ENCODE data around the gene RAD51B.

RAD51B gene

GRCh38 chr14:68690089-68690958, 870.7 kb downstream of the RAD51B start:
- no peak for TF ChIP-seq CTCF (IDR thresholded peaks at IDR 0.05; ENCODE audit: low read depth, low read length, missing control alignments)
- no peak for DNase-seq (ENCODE audit: low read depth)
- no peak overlapping the region for H3K4me3 ChIP-seq (ENCODE audit: low read depth, low read length)

GRCh38 chr14:68691031-68691791, 871.6 kb downstream of the RAD51B start:
- H3K4me3 ChIP-seq (ENCODE audit: low read depth, low read length): no peak overlapping the region
- TF ChIP-seq CTCF (IDR thresholded peaks at IDR 0.05; ENCODE audit: low read depth, low read length, missing control alignments): no peak
- DNase-seq (ENCODE audit: low read depth): no peak

- no peak overlapping the region for H3K4me3 ChIP-seq (ENCODE audit: low read depth, low read length)
- DNase-seq (ENCODE audit: low read depth): no peak
- no peak for TF ChIP-seq CTCF (IDR thresholded peaks at IDR 0.05; ENCODE audit: low read depth, low read length, missing control alignments)
Observed at GRCh38 chr14:68691792-68692118, 872.2 kb downstream of the RAD51B start.

- no peak overlapping the region for H3K4me3 ChIP-seq (ENCODE audit: low read depth, low read length)
- no peak for DNase-seq (ENCODE audit: low read depth)
- no peak for TF ChIP-seq CTCF (IDR thresholded peaks at IDR 0.05; ENCODE audit: low read depth, low read length, missing control alignments)
Observed at GRCh38 chr14:68692216-68692615, 872.6 kb downstream of the RAD51B start.

GRCh38 chr14:68692916-68693771, 873.6 kb downstream of the RAD51B start:
- DNase-seq (ENCODE audit: low read depth): no peak
- H3K4me3 ChIP-seq (ENCODE audit: low read depth, low read length): no peak overlapping the region
- TF ChIP-seq CTCF (IDR thresholded peaks at IDR 0.05; ENCODE audit: low read depth, low read length, missing control alignments): no peak

GRCh38 chr14:68693926-68694325, 874.3 kb downstream of the RAD51B start:
- no peak overlapping the region for H3K4me3 ChIP-seq (ENCODE audit: low read depth, low read length)
- no peak for DNase-seq (ENCODE audit: low read depth)
- TF ChIP-seq CTCF (IDR thresholded peaks at IDR 0.05; ENCODE audit: low read depth, low read length, missing control alignments): no peak
